IgD-negative memory B cell (primary cell): ENCODE measurements around the gene SORT1. TPM values are rescaled to one million over a fixed set of nuclear protein-coding genes. Genes with fewer than 3 reads are reported as not detected.
"Not testable (repeated sequence)": the region's sequence is repeated elsewhere in the genome, so short reads cannot be mapped to it uniquely, and the experiment has no call there.

Source experiments
- H3K27ac Mint-ChIP-seq, 3 donors: one replicate each; pipeline ENCODE4 v1.8.0; 2020 to 2022; ENCODE audit warnings: mild to moderate bottlenecking in 3 of 3, mixed read lengths in 3 of 3, moderate library complexity in 1 of 3
- H3K27me3 Mint-ChIP-seq: one replicate; pipeline ENCODE4 v1.8.0; 2021; ENCODE audit warnings: mixed read lengths
- H3K36me3 Mint-ChIP-seq: one replicate; pipeline ENCODE4 v1.8.0; 2020; ENCODE audit warnings: mild to moderate bottlenecking, mixed read lengths
- H3K4me1 Mint-ChIP-seq, 3 donors: one replicate each; pipeline ENCODE4 v1.8.0; 2020 to 2022; ENCODE audit warnings: mixed read lengths in 3 of 3, mild to moderate bottlenecking in 1 of 3
- H3K4me3 Mint-ChIP-seq, 4 donors: one replicate each; pipeline ENCODE4 v1.8.0; 2020 to 2022; ENCODE audit warnings: mild to moderate bottlenecking in 4 of 4, mixed read lengths in 4 of 4, moderate library complexity in 3 of 4
- H3K9me3 Mint-ChIP-seq, 3 donors: one replicate each; pipeline ENCODE4 v1.8.0; 2020 to 2021; ENCODE audit warnings: mixed read lengths in 3 of 3, mild to moderate bottlenecking in 1 of 3
- polyA plus RNA-seq: library from polyadenylated mRNA; unstranded; fragments of 300-500 nt; fragmentation: Illumina TruSeq; gene quantifications from one replicate; pipeline ENCODE4 v1.2.3, GENCODE V29; 2021

SORT1 gene
- polyA plus RNA-seq, 1 donor from 2014 or later, result 0.09 TPM

- no peak overlapping the region for H3K27ac Mint-ChIP-seq
- peaks cover 2% of the 10 kb centered on the region for H3K36me3 Mint-ChIP-seq
- no peak overlapping the region for H3K4me3 Mint-ChIP-seq
- H3K27me3 Mint-ChIP-seq, result peaks cover 14% of the 10 kb centered on the region
- H3K4me1 Mint-ChIP-seq, result peaks cover 6 to 7% (median 7%) of the 10 kb centered on the region in 3 donors
- no peaks in the 10 kb centered on the region for H3K9me3 Mint-ChIP-seq
Measured at GRCh38 chr1:109312246-109312645, 85.5 kb downstream of the SORT1 start.

GRCh38 chr1:109309347-109309746 is 88.4 kb downstream of the SORT1 start:
- peaks cover 17% of the 10 kb centered on the region for H3K27me3 Mint-ChIP-seq
- H3K9me3 Mint-ChIP-seq, result no peaks in the 10 kb centered on the region
- H3K4me3 Mint-ChIP-seq, result no peak overlapping the region
- H3K27ac Mint-ChIP-seq, result no peak overlapping the region
- peaks cover 6 to 8% (median 7%) of the 10 kb centered on the region in 3 donors for H3K4me1 Mint-ChIP-seq
- H3K36me3 Mint-ChIP-seq, result no peaks in the 10 kb centered on the region

- H3K4me1 Mint-ChIP-seq, result peaks cover 6 to 8% (median 7%) of the 10 kb centered on the region in 3 donors
- peak overlapping the region in 1 of 3 donors; percentile 58 for H3K27ac Mint-ChIP-seq
- no peaks in the 10 kb centered on the region for H3K36me3 Mint-ChIP-seq
- H3K4me3 Mint-ChIP-seq, result peak overlapping the region in 2 of 4 donors; percentile 52 to 88
- peaks cover 14% of the 10 kb centered on the region for H3K27me3 Mint-ChIP-seq
- no peaks in the 10 kb centered on the region for H3K9me3 Mint-ChIP-seq
Measured at GRCh38 chr1:109307274-109308021, 90.3 kb downstream of the SORT1 start.

DNA sequence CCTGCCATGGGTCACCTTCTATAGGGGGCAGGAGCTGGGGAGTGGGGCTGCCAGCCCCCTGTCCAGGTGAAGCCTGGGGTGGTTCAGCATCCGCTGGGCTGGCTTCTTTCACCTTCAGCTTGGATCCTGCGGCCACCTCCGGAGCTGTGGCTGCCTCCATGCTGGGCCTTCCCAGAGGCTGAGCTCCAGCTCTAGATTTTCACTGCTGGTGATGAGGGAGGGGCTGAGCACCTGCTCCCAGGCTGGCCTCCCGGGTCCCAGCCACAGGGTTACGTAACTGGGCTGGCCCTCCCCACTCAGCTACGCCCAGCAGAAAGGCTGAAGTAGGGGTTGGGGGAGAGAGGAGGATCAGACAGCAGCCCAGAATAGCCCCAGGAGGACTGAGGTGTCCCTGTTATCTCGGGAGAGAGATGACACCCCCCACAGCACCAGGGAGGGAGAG is 90.9 kb downstream of the SORT1 start, which contains the start of gene MYBPHL:
TSS of gene MYBPHL (minus strand) at position 180 of the 442 bp plus-strand sequence. CDS start at position 160, 20 bp downstream.
- H3K36me3 Mint-ChIP-seq, result no peaks in the 10 kb centered on the region
- peak within 1 kb of the TSS in 1 of 3 donors; percentile 58 for H3K27ac Mint-ChIP-seq
- no peaks in the 10 kb centered on the region for H3K9me3 Mint-ChIP-seq
- peak within 1 kb of the TSS in 2 of 4 donors; percentile 52 to 88 for H3K4me3 Mint-ChIP-seq
- H3K27me3 Mint-ChIP-seq, result peaks cover 11% of the 10 kb centered on the region
- peaks cover 6 to 8% (median 7%) of the 10 kb centered on the region in 3 donors for H3K4me1 Mint-ChIP-seq

DNA sequence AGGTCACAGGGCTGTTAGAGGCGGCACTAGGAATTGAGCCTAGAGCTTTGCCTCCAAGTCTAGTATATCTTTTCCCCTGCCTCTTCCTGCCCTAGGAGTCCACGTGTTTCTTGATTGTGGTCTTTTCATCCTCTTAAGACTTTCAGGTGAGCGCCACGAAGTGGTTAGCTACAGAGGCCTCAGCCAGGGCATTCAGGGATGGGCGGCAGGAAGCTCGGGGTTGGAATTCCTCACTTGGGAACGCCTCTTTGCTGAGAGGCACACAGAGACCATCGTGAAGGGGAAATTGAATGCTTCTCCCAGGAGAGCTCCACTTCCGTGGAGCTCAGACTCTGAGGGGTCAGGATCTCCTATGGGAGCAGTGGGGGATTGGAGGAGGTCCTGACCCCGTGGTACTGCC is 91.7 kb downstream of the SORT1 start:
- H3K4me3 Mint-ChIP-seq, H3K27ac Mint-ChIP-seq, H3K9me3 Mint-ChIP-seq, H3K36me3 Mint-ChIP-seq, H3K4me1 Mint-ChIP-seq: not testable (repeated sequence)
- peaks cover 11% of the 10 kb centered on the region for H3K27me3 Mint-ChIP-seq

- Mint-ChIP-seq H3K27me3 (peaks cover 16% of the 10 kb centered on the region), H3K9me3 (no peaks in the 10 kb centered on the region), H3K36me3 (no peaks in the 10 kb centered on the region), H3K27ac (no peak overlapping the region), H3K4me3 (no peak overlapping the region), H3K4me1 (peaks cover 7 to 8% (median 7%) of the 10 kb centered on the region in 3 donors)
Measured at GRCh38 chr1:109304226-109304920, 93.3 kb downstream of the SORT1 start.

GRCh38 chr1:109301874-109302273 is 95.8 kb downstream of the SORT1 start:
- Mint-ChIP-seq H3K4me3 (no peak overlapping the region), H3K4me1 (peaks cover 0 to 2% (median 0%) of the 10 kb centered on the region in 3 donors), H3K27me3 (peaks cover 24% of the 10 kb centered on the region), H3K9me3 (no peaks in the 10 kb centered on the region), H3K36me3 (no peaks in the 10 kb centered on the region), H3K27ac (no peak overlapping the region)

GRCh38 chr1:109300650-109301151 is 97.0 kb downstream of the SORT1 start:
- Mint-ChIP-seq H3K27ac (peak overlapping the region in 1 of 3 donors; percentile 46), H3K4me1 (peaks cover under 1 to 2% (median 2%) of the 10 kb centered on the region in 3 donors), H3K27me3 (peaks cover 22% of the 10 kb centered on the region), H3K36me3 (no peaks in the 10 kb centered on the region), H3K4me3 (no peak overlapping the region), H3K9me3 (no peaks in the 10 kb centered on the region)

- no peak overlapping the region for H3K27ac Mint-ChIP-seq
- H3K4me1 Mint-ChIP-seq, result peaks cover 6 to 12% (median 10%) of the 10 kb centered on the region in 3 donors
- H3K9me3 Mint-ChIP-seq, result no peaks in the 10 kb centered on the region
- H3K36me3 Mint-ChIP-seq, result no peaks in the 10 kb centered on the region
- H3K27me3 Mint-ChIP-seq, result peaks cover 27% of the 10 kb centered on the region
- no peak overlapping the region for H3K4me3 Mint-ChIP-seq
Measured at GRCh38 chr1:109299558-109300343, 98.0 kb downstream of the SORT1 start.

GRCh38 chr1:109298666-109299557 is 98.8 kb downstream of the SORT1 start:
- H3K4me3 Mint-ChIP-seq, result no peak overlapping the region
- H3K36me3 Mint-ChIP-seq, result no peaks in the 10 kb centered on the region
- peaks cover 29% of the 10 kb centered on the region for H3K27me3 Mint-ChIP-seq
- H3K27ac Mint-ChIP-seq, result peak overlapping the region in 1 of 3 donors; percentile 93
- H3K4me1 Mint-ChIP-seq, result peaks cover 13 to 20% (median 18%) of the 10 kb centered on the region in 3 donors
- H3K9me3 Mint-ChIP-seq, result no peaks in the 10 kb centered on the region

DNA sequence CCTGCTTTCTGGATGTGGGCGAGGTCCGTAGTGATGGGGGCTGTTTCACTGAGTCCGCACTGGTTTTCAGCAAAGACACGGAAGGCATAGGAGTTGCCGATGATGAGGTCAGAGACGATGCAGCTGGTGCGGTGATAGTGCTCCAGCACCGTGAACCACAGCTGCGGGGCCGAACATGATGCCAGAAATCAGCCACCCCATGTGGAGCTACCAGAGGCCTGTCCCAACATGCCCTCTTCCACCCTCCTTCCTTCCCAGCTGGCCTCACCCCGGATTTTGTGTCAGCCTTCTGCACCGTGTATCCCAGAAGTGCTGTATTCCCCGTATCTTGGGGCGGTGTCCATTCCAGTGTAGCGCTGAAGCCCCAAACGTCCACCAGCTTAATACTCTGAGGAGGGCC is 100.9 kb downstream of the SORT1 start:
- Mint-ChIP-seq H3K4me3 (no peak overlapping the region), H3K9me3 (no peaks in the 10 kb centered on the region), H3K27me3 (peaks cover 31% of the 10 kb centered on the region), H3K27ac (no peak overlapping the region), H3K36me3 (no peaks in the 10 kb centered on the region), H3K4me1 (peaks cover 14 to 25% (median 20%) of the 10 kb centered on the region in 3 donors)

DNA sequence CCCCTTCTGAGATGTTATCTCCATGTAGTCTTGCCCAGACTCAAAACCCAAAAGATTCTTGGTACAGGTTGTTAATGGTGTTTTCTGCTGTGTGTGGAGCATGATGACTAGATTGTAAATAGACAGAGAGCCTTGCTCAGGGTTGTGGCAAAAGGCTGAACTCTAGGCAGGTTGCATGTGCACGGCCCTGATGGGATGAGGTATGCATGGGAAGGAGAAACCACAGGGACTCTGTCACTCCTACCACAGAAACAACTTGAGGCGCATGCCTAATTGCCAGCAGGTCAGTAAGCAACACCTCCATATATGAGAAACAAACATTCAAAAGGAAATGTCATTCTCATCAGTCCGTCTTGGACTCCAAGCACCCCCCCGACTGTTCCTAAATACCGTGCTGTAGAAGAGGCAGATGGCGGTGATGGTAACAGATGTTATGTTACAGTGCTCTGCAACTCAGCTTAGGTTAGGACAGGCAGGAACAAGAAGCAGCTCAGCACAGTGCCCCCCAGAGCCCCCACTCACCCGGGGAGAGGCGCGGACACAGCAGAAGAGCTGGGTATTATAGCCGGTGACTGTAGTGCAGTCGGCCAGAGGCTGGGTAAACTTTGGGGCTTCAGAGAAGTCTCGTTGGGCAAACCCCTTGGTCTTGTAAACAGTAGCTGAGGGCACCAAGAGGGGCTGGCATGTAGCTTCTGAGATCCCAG is 101.9 kb downstream of the SORT1 start:
- Mint-ChIP-seq H3K27ac (peak overlapping the region in 1 of 3 donors; percentile 32), H3K27me3 (peaks cover 31% of the 10 kb centered on the region), H3K4me3 (peak overlapping the region in 1 of 4 donors; percentile 53), H3K9me3 (no peaks in the 10 kb centered on the region), H3K4me1 (peaks cover 17 to 25% (median 20%) of the 10 kb centered on the region in 3 donors), H3K36me3 (no peaks in the 10 kb centered on the region)

DNA sequence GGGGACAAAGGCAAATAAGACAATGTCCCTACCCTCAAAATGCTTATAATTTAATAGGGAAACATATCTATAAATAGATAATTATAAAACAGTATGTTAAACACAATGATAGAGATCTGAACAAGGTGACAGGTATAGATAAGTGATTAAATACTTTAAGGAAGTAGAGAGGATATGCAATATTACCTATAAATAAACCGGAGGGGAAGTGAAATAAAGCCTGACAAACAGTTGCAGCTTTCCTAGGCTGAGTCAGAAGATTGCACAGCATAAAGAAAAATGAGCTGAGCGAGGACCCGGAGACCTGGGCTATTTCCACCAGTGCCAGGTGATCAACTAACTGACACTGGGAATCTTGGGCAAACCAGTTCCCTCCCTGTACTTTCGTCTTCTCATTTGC is 103.2 kb downstream of the SORT1 start:
- no peaks in the 10 kb centered on the region for H3K36me3 Mint-ChIP-seq

More for the DNA sequence above, 103.2 kb downstream of the SORT1 start:
- no peak overlapping the region for H3K27ac Mint-ChIP-seq
- peaks cover 23% of the 10 kb centered on the region for H3K27me3 Mint-ChIP-seq
- no peaks in the 10 kb centered on the region for H3K9me3 Mint-ChIP-seq
- peak overlapping the region in 2 of 4 donors; percentile 85 for H3K4me3 Mint-ChIP-seq
- peaks cover 17 to 25% (median 19%) of the 10 kb centered on the region in 3 donors for H3K4me1 Mint-ChIP-seq
